ENCODE measurements around the gene CDKAL1. TPM values are rescaled to one million over a fixed set of nuclear protein-coding genes. Genes with fewer than 3 reads are reported as not detected.

CDKAL1 gene
- total and polyA plus RNA-seq, 4 donors = 2.0 to 12.9 (median 6.7) TPM

GRCh38 chr6:20572288-20572687 lies 38.0 kb downstream of the CDKAL1 start:
- TF ChIP-seq REST (IDR thresholded peaks at IDR 0.05) (no peak), YY1 (IDR thresholded peaks at IDR 0.05) (no peak), FOXA2 (IDR thresholded peaks at IDR 0.05) (no peak), TAF1 (conservative IDR thresholded peaks at IDR 0.05) (no peak), FOXA1 (IDR thresholded peaks at IDR 0.05) (no peak), RXRA (IDR thresholded peaks at IDR 0.05) (no peak), GABPA (IDR thresholded peaks at IDR 0.05 in 1 of 2, conservative IDR thresholded peaks at IDR 0.05 in 1 of 2) (no peak), MAX (IDR thresholded peaks at IDR 0.05) (no peak)
- peaks cover 0 to 2% (median under 1%) of the 10 kb centered on the region in 4 donors for H3K36me3 ChIP-seq (ENCODE audit: control insufficient read depth in 4 of 4, insufficient read depth in 3 of 4, low read depth in 1 of 4, low read length in 3 of 4)
- H3K9me3 ChIP-seq (ENCODE audit: control insufficient read depth in 4 of 4, low read length in 3 of 4) = no peaks in the 10 kb centered on the region
- no peak overlapping the region for H3K4me3 ChIP-seq (ENCODE audit: low read depth in 1 of 3, low read length in 3 of 3)
- WGBS = 76% methylated on average over 2 of the region's 2 CpGs
- H3K27ac ChIP-seq (ENCODE audit: low read depth in 1 of 2, low read length in 2 of 2) = no peak overlapping the region
- no peak for DNase-seq (ENCODE audit: low spot score)
- H3K9ac ChIP-seq (ENCODE audit: low read depth in 1 of 2, low read length in 2 of 2) = no peak overlapping the region
- peaks cover 0 to 10% (median 1%) of the 10 kb centered on the region in 4 donors for H3K4me1 ChIP-seq (ENCODE audit: control insufficient read depth in 4 of 4, insufficient read depth in 4 of 4, low read length in 3 of 4)
- no peaks in the 10 kb centered on the region for H3K27me3 ChIP-seq (ENCODE audit: control insufficient read depth in 4 of 4, insufficient read depth in 4 of 4, low read length in 3 of 4)

- H3K9me3 ChIP-seq (ENCODE audit: control insufficient read depth in 4 of 4, low read length in 3 of 4) = no peaks in the 10 kb centered on the region
- WGBS = 87% methylated on average over 1 of the region's 1 CpG
- no peak for DNase-seq (ENCODE audit: low spot score)
- TF ChIP-seq REST (IDR thresholded peaks at IDR 0.05) = no peak
- peak; percentile 0 for TF ChIP-seq MAX (IDR thresholded peaks at IDR 0.05)
- TF ChIP-seq NR2F2 (IDR thresholded peaks at IDR 0.05) = no peak
- peak; percentile 27 for TF ChIP-seq SP1 (IDR thresholded peaks at IDR 0.05)
- no peak for TF ChIP-seq ZBTB33 (IDR thresholded peaks at IDR 0.05)
- TF ChIP-seq FOXA1 (IDR thresholded peaks at IDR 0.05) = no peak
- TF ChIP-seq RXRA (IDR thresholded peaks at IDR 0.05) = peak in 1 of 2 donors; percentile 25
- peak in 1 of 2 donors; percentile 25 for TF ChIP-seq GABPA (IDR thresholded peaks at IDR 0.05 in 1 of 2, conservative IDR thresholded peaks at IDR 0.05 in 1 of 2)
- no peak for TF ChIP-seq ATF3 (IDR thresholded peaks at IDR 0.05)
- TF ChIP-seq EGR1 (IDR thresholded peaks at IDR 0.05; ENCODE audit: low read depth in 2 of 2) = no peak
- TF ChIP-seq RAD21 (IDR thresholded peaks at IDR 0.05) = peak in 1 of 2 donors; percentile 33
- peak; percentile 18 for TF ChIP-seq YY1 (IDR thresholded peaks at IDR 0.05)
- TF ChIP-seq CTCF (IDR thresholded peaks at IDR 0.05; ENCODE audit: low read depth, low read length, missing input control) = no peak
- TF ChIP-seq TAF1 (conservative IDR thresholded peaks at IDR 0.05) = no peak
- TF ChIP-seq HNF4G (IDR thresholded peaks at IDR 0.05) = no peak
- TF ChIP-seq FOXA2 (IDR thresholded peaks at IDR 0.05) = peak; percentile 62
- no peak for TF ChIP-seq JUND (IDR thresholded peaks at IDR 0.05)
- peak; percentile 7 to 17 for TF ChIP-seq HNF4A (conservative IDR thresholded peaks at IDR 0.05)
- no peaks in the 10 kb centered on the region for H3K27me3 ChIP-seq (ENCODE audit: control insufficient read depth in 4 of 4, insufficient read depth in 4 of 4, low read length in 3 of 4)
- no peak overlapping the region for H3K4me3 ChIP-seq (ENCODE audit: low read depth in 1 of 3, low read length in 3 of 3)
- H3K27ac ChIP-seq (ENCODE audit: low read depth in 1 of 2, low read length in 2 of 2) = no peak overlapping the region
- H3K36me3 ChIP-seq (ENCODE audit: control insufficient read depth in 4 of 4, insufficient read depth in 3 of 4, low read depth in 1 of 4, low read length in 3 of 4) = peaks cover 0 to 2% (median 1%) of the 10 kb centered on the region in 4 donors
- H3K4me1 ChIP-seq (ENCODE audit: control insufficient read depth in 4 of 4, insufficient read depth in 4 of 4, low read length in 3 of 4) = peaks cover 0 to 10% (median 1%) of the 10 kb centered on the region in 4 donors
- H3K9ac ChIP-seq (ENCODE audit: low read depth in 1 of 2, low read length in 2 of 2) = no peak overlapping the region
These were observed 38.7 kb downstream of the CDKAL1 start for GRCh38 chr6:20572940-20573339.

All from liver (tissue), 9 donors.